Activated T-cell treated with anti-CD3 and anti-CD28 coated beads, Interleukin-2, amount 50 U/mL, for 72 hours (primary cell): ENCODE measurements around the gene ZFP62. TPM values are rescaled to one million over a fixed set of nuclear protein-coding genes. Genes with fewer than 3 reads are reported as not detected.

Experiments
- ATAC-seq, 2 donors: fragments of 150-1000 bp; cut with Tn5 transposase; replicated peaks in 1 of 2; 2 replicates each; pipeline ENCODE4 v1.10.0; 2021; ENCODE audit warnings: moderate library complexity in 2 of 2, mild to moderate bottlenecking in 1 of 2
- DNase-seq, 2 donors: peaks; one replicate each; pipeline ENCODE4 v3.0.0; 2021 to 2022; ENCODE audit warnings: mixed read lengths in 1 of 2
- H3K27ac Mint-ChIP-seq: one replicate; pipeline ENCODE4 v1.8.0; 2022; ENCODE audit warnings: mild to moderate bottlenecking, moderate library complexity, mixed read lengths
- H3K27me3 Mint-ChIP-seq: one replicate; pipeline ENCODE4 v1.8.0; 2022; ENCODE audit warnings: low read depth, mixed read lengths
- H3K36me3 Mint-ChIP-seq, 2 donors: one replicate each; pipeline ENCODE4 v1.8.0; 2022; ENCODE audit warnings: mixed read lengths in 2 of 2, mild to moderate bottlenecking in 1 of 2; ENCODE audit not compliant: insufficient read depth in 2 of 2
- H3K4me1 Mint-ChIP-seq: one replicate; pipeline ENCODE4 v1.8.0; 2022; ENCODE audit warnings: low read depth, mixed read lengths
- H3K4me3 Mint-ChIP-seq, 2 donors: one replicate each; pipeline ENCODE4 v1.8.0; 2022; ENCODE audit warnings: mild to moderate bottlenecking in 2 of 2, mixed read lengths in 2 of 2, moderate library complexity in 2 of 2
- H3K9me3 Mint-ChIP-seq, 2 donors: one replicate each; pipeline ENCODE4 v1.8.0; 2022; ENCODE audit warnings: mixed read lengths in 2 of 2
- total RNA-seq, 2 donors: library from RNA; stranded (reverse); gene quantifications; one replicate each; pipeline ENCODE4 v1.2.3, GENCODE V29; 2022

Gene ZFP62
- total RNA-seq, 2 donors from 2014 or later = 22.8 to 34.9 TPM

DNA sequence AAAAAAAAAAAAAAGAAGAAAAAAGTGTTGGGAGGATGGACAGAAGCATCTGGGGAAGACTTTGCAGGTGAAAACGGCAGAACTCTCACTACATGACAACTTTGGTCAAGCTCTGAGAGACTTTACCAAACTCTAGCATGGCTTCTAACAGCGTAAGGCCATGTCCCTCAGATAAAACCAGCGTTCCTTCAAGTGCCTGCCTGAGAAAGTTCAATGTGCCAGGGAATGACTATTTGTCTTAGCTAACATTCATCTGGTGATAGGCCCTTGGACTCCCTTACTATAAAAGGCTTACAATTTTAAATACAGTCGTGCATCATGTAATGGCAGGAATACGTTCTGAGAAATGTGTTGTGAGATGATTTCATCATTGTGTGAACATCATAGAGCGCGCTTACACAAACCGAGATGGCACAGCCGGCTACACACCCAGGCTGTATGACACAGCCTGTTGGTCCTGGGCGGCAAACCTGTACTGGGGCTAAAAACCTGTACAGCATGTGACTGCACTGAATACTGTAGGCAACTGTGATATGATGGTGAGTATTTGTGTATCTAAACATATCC, 14.9 kb upstream of the ZFP62 start:
- Mint-ChIP-seq H3K4me1 (peaks cover 7% of the 10 kb centered on the region), H3K27ac (no peak overlapping the region), H3K27me3 (peaks cover under 1% of the 10 kb centered on the region), H3K4me3 (no peak overlapping the region), H3K9me3 (peaks cover 0 to 2% of the 10 kb centered on the region in 2 donors), H3K36me3 (no peaks in the 10 kb centered on the region)
- ATAC-seq = no peak
- no peak for DNase-seq

DNA sequence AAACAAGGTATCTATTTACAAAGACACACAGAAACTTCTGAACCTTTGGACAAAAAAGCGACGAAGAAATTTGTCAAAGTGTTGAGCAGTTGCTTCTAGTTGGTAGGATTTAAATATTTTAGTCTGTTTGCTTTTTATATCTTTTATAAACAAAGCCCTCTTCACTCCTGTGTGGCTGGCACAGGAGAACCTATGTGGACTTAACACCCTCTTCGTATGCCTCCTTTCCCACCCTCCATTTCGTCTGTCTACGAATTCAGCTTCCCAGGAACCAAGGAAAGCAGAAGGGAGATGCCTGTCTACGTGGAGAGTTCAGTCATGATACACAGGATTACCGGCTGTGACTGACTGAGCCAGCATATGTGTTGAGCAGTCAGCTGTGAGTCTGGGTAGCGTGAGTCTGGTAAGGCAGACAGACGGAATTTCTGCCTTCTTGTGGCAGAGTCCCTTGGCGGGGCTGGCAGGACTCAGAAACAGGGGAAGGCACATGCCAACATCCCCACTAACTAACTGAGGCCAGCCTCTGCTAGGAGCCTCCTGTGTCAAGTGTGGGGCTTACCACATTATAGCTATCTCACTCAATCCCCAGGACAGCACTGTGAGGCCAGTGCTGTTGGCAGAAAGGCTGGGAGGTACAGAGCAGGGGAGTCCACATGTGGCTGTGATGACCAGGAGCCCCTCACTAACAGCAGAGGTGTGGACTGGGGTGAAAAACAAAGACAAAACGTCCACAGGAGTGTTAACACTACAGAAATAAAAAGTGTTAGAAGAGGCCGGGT, 13.9 kb upstream of the ZFP62 start:
- Mint-ChIP-seq H3K9me3 (no peaks in the 10 kb centered on the region), H3K4me1 (peaks cover 7% of the 10 kb centered on the region), H3K4me3 (no peak overlapping the region), H3K36me3 (no peaks in the 10 kb centered on the region), H3K27me3 (peaks cover 2% of the 10 kb centered on the region), H3K27ac (no peak overlapping the region)
- DNase-seq (no peak), ATAC-seq (no peak)

DNA sequence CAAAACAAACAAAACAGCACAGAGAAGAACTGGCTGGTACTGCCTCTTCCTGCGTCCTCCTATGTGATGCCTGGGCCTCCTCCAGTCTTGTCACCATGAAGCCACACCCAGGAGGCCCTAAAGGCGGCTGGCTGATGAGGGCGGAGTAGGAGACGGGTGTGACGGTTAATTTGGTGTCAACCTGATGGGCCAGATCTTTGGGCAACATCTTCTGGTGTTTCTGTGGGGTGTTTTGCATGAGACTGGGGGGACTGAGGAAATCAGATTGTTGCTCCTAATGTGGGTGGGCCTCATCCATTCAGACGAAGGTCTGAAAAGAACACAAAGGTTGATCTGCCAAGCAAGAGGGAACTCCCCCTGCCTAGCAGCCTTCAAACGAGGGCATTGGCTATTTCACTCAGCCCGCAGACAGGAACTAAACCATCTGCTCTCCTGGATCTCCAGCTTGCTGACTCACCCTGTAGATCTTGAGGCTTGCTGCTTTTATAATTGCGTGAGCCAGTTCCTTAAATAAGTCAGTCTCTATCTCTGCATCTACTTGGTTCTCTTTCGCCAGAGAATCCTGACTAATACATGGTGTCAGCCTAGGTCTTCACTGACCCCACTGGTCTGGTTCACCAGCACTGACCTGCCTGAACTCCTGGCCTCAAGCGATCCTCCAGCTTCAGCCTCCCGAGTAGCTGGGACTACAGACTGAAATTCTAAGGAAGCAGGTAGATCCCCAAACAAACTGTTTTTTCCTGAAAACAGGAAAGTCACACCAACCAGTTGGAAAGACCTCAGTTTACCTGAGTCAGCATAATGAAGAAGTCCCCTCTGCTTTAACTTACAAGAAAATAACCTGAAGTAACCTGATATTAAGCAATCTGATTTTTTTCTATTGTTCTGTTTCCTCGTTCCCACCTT, 12.8 kb upstream of the ZFP62 start:
- no peak overlapping the region for H3K4me3 Mint-ChIP-seq
- peak overlapping the region; percentile 14 for H3K27ac Mint-ChIP-seq
- DNase-seq (peak in 1 of 2 donors; percentile 8), ATAC-seq (peak; percentile 66 to 75)
- H3K36me3 Mint-ChIP-seq = no peaks in the 10 kb centered on the region
- H3K4me1 Mint-ChIP-seq = peaks cover 10% of the 10 kb centered on the region
- peaks cover 4% of the 10 kb centered on the region for H3K27me3 Mint-ChIP-seq
- no peaks in the 10 kb centered on the region for H3K9me3 Mint-ChIP-seq

DNA sequence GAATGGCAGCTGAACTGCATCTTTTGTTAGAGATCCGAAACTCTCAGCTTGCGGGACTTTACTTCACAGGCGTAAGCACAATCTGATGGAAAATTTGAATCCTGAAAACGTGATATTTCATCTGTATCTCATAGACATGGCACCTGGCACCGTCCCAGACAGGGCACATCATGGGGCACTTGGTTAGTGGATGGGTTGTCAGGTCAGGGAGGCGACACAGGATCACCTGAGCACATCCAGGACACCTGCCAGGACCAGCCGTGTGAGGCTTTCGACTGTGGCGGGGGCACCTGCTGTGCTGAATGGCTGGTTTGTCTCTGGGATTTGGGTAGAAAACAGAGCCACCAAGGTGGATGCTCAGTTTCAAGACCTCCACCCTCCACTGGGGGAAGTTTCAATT, 11.3 kb upstream of the ZFP62 start:
- no peak for DNase-seq
- Mint-ChIP-seq H3K9me3 (no peaks in the 10 kb centered on the region), H3K4me1 (peaks cover 12% of the 10 kb centered on the region), H3K27ac (no peak overlapping the region), H3K36me3 (no peaks in the 10 kb centered on the region), H3K27me3 (peaks cover 4% of the 10 kb centered on the region), H3K4me3 (no peak overlapping the region)
- ATAC-seq = no peak

DNA sequence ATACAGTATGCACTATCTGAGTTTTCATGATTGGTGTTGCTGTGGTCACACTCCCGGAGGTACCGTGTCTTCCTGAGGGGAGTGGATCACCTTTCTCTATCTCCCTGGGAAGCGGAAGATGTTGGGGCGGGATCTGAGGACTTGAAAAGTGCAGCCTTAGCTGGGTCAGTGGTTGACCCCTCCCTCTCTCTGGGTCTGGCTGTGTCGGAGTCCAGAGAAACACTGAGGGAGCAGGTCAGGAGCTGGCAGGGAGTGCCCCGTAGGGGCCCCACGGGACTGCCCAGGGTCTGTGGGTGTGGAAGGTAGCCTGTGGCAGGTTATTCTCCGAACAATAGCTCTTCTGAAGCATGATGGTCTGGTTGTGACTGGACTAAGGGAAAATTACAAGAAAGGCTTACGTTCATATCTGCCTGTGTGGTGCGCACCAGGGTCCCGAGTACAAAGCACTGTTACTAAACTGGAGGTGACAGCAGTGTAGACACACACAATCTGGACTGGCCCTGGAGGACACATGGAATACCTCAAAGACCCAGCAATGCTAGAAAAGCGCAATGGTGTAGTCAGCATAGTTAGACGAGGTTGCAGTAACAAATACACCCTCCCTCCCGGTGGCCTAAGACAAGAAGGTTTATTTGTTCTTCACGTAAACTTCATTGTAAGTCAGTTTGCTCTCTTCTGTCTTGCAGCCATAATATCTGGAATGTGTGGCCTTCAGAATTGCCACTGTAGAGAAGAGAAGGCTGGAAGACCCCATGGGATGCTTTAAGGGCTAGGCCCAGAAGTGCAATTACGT, 9.4 kb upstream of the ZFP62 start:
- no peak for ATAC-seq
- H3K4me3 Mint-ChIP-seq = no peak overlapping the region
- H3K36me3 Mint-ChIP-seq = no peaks in the 10 kb centered on the region
- DNase-seq = no peak
- H3K27ac Mint-ChIP-seq = no peak overlapping the region
- peaks cover 12% of the 10 kb centered on the region for H3K4me1 Mint-ChIP-seq
- H3K9me3 Mint-ChIP-seq = no peaks in the 10 kb centered on the region
- peaks cover 16% of the 10 kb centered on the region for H3K27me3 Mint-ChIP-seq

DNA sequence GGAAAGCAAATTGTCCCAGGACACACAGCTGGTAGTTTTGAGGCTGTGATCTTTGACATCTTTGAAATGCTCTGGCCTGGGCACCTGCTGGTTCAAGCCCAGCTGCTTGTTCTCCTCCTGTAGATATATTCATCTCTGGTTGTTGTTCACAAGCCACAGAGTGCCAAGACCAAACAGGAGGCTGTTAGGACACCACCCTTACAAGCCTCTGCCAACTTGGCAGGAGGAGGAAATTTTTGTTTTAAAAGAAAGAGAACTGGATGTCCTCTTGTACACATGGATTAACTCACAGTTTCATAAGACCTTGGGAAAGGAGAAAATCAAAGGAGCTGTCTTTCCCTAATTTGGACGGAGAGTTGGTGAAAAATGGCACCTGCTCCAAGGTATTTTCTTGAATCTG, 8.5 kb upstream of the ZFP62 start:
- no peak overlapping the region for H3K4me3 Mint-ChIP-seq

DNA sequence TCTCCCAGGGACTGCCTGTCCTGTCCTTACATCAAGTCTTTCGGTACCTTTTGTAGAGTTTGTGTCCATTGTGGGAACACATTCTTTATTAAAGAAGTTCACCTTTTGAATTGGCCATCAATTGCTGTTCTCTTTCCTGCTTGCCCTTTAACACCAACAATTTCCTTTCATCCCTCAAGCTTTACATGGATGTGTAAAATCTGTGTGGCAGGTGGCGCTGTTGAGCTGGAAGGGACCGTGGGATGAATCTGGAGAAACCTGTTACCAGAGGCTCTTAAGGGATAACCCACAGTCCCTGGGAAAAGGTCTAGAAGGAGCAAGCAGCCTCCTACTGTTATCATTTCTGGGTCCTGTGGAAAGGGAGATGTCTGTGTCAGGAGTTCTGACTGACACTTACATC, 7.9 kb upstream of the ZFP62 start:
- DNase-seq (peak; percentile 73 to 76), ATAC-seq (peak; percentile 59 to 69)
- no peaks in the 10 kb centered on the region for H3K36me3 Mint-ChIP-seq
- no peak overlapping the region for H3K4me3 Mint-ChIP-seq
- no peak overlapping the region for H3K27ac Mint-ChIP-seq
- H3K27me3 Mint-ChIP-seq = peaks cover 16% of the 10 kb centered on the region
- H3K4me1 Mint-ChIP-seq = peaks cover 10% of the 10 kb centered on the region
- H3K9me3 Mint-ChIP-seq = no peaks in the 10 kb centered on the region

More for the DNA sequence above, 8.5 kb upstream of the ZFP62 start:
- H3K36me3 Mint-ChIP-seq = no peaks in the 10 kb centered on the region
- peaks cover 12% of the 10 kb centered on the region for H3K4me1 Mint-ChIP-seq
- DNase-seq = no peak
- no peak overlapping the region for H3K27ac Mint-ChIP-seq
- no peaks in the 10 kb centered on the region for H3K9me3 Mint-ChIP-seq
- H3K27me3 Mint-ChIP-seq = peaks cover 16% of the 10 kb centered on the region
- ATAC-seq = no peak

DNA sequence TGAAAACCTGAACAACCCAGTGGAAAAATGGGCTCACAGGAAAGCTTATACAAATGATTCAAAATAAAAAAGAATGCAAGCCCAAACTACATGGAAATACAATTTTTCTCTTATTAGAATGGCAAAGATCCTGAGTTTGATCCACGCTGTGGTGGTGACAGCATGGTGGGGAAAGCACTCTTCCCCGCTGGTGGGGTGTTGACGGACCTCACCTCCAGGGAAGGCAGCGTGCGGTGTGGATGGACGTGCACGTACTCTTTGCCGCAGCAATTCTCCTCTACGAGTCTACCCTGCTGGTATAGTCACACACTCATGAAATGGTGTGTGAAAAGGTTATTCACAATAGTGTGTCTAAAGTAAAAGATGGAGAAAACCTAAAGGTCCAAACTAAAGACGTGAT, 5.9 kb upstream of the ZFP62 start:
- Mint-ChIP-seq H3K27me3 (peaks cover 16% of the 10 kb centered on the region), H3K9me3 (no peaks in the 10 kb centered on the region), H3K27ac (no peak overlapping the region), H3K4me3 (no peak overlapping the region), H3K4me1 (peaks cover 5% of the 10 kb centered on the region), H3K36me3 (no peaks in the 10 kb centered on the region)
- DNase-seq (no peak), ATAC-seq (no peak)

DNA sequence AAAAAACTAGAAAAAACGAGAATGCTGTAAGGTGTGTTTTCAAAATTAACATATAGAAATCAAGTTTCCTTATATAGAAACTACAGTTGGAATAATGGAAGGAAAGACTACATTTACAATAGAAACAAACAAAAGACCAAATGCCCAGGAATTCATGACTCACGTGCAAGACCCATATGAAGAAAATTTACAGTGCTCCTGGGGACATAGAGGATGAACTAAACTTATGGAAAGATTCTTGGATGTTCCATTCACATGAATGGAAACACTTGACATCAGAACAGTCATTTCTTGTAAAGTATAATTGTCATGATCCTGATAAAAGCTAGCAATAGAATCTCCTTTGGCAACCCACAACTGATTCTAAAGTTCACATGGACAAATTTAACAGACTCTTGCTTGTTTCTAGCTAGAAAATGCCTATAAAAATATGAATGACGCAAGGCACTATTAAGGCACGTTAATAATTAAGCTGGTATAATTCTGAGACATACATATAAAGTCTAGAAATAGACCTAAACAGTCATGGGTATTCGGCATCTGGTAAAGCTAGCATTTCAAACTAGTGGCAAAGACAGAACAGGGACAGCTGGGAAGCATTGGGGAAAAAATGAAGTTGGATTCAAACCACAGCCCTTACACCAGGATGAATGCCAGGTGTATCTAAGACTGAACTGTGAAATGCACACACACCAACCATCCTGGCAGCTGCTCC, 5.1 kb upstream of the ZFP62 start:
- no peak overlapping the region for H3K4me3 Mint-ChIP-seq

DNA sequence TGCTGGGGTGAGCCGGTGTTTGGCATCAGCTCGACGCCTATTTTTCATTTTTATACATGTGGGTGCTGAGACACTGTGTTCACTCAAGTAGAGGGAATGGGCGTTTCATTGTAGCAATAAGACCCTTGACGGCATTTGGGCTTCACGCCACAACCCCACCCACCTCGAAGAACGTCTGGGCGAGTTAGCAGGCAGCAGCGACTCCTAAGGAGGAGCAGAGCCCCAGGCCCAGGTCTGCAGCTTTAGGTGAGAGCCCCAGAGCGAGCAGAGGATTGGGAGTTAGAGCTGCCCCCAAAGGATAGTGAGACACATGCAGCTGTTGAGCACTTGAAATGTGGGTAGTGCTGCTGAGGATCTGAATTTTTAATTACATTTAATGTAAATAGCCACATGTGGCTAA, 1.6 kb upstream of the ZFP62 start:
- Mint-ChIP-seq H3K27ac (no peak overlapping the region), H3K36me3 (peaks cover 0 to 9% of the 10 kb centered on the region in 2 donors), H3K9me3 (no peaks in the 10 kb centered on the region), H3K4me1 (peaks cover 25% of the 10 kb centered on the region), H3K4me3 (peak overlapping the region in 1 of 2 donors; percentile 48), H3K27me3 (peaks cover 12% of the 10 kb centered on the region)
- no peak for DNase-seq
- no peak for ATAC-seq

More for the DNA sequence above, 5.1 kb upstream of the ZFP62 start:
- H3K27me3 Mint-ChIP-seq = peaks cover 16% of the 10 kb centered on the region
- DNase-seq (no peak), ATAC-seq (no peak)
- no peak overlapping the region for H3K27ac Mint-ChIP-seq
- peaks cover 5% of the 10 kb centered on the region for H3K4me1 Mint-ChIP-seq
- no peaks in the 10 kb centered on the region for H3K9me3 Mint-ChIP-seq
- no peaks in the 10 kb centered on the region for H3K36me3 Mint-ChIP-seq

DNA sequence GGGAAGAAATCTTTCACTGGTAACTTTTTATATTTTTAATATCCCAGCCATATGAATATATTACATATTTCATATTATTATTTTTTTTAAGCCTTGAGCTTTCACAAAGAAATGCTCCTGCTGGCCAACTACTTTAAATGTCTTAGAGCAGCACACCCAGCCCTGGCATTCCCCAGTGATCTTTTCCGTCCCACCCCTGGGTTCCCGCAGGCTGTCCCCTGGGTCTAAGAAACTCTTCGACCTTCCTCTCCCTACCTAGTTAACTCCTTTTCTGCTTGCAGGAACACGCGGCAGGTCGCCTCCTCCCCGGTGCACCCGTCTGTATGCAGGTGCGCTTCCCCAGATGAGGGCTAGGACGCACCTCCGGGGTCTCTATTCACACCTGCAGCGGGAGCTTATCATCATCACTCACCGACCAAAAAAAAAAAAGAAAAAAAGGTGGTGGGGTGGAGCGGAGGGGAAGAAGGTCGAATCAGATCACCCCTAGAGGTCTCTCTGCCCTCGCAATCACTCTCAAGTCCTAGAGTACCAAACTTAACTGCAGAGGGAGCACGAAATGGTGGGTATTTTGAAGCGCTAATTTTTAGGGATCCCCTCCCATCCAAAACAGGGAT, 696 bp downstream of the ZFP62 start:
- Mint-ChIP-seq H3K27me3 (no peaks in the 10 kb centered on the region), H3K9me3 (no peaks in the 10 kb centered on the region), H3K27ac (peak overlapping the region; percentile 85), H3K36me3 (peaks cover 6 to 17% of the 10 kb centered on the region in 2 donors), H3K4me3 (peak overlapping the region; percentile 95 to 97), H3K4me1 (peaks cover 36% of the 10 kb centered on the region)
- DNase-seq = peak; percentile 63 to 64
- peak; percentile 74 to 76 for ATAC-seq

DNA sequence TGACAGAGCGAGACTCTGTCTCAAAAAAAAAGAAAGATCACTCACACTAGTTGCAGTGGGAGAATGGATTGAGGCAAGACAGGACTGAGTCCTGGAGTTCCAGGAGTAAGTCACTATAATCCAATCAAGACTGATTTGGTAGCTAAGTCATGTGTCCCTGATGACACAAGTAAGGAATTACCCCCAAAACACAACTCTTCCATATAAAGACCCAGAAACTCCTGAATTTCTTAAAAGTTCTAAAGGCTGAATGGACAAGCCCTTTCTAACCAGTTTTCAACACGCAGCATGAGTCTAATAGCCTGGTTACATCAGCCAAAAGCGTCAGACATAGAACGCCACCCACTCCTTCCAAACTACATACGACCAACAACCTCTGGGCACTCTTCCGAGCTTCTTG, 2.5 kb downstream of the ZFP62 start:
- no peak for DNase-seq
- no peak for ATAC-seq
- Mint-ChIP-seq H3K27me3 (no peaks in the 10 kb centered on the region), H3K4me3 (no peak overlapping the region), H3K27ac (no peak overlapping the region), H3K9me3 (no peaks in the 10 kb centered on the region), H3K36me3 (peaks cover 10 to 21% of the 10 kb centered on the region in 2 donors), H3K4me1 (peaks cover 39% of the 10 kb centered on the region)
